Measurements from ENCODE around the gene PDSS1.
"Not testable (repeated sequence)": the region's sequence is repeated elsewhere in the genome, so short reads cannot be mapped to it uniquely, and the experiment has no call there.

The PDSS1 gene, protein sequence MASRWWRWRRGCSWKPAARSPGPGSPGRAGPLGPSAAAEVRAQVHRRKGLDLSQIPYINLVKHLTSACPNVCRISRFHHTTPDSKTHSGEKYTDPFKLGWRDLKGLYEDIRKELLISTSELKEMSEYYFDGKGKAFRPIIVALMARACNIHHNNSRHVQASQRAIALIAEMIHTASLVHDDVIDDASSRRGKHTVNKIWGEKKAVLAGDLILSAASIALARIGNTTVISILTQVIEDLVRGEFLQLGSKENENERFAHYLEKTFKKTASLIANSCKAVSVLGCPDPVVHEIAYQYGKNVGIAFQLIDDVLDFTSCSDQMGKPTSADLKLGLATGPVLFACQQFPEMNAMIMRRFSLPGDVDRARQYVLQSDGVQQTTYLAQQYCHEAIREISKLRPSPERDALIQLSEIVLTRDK

DNA sequence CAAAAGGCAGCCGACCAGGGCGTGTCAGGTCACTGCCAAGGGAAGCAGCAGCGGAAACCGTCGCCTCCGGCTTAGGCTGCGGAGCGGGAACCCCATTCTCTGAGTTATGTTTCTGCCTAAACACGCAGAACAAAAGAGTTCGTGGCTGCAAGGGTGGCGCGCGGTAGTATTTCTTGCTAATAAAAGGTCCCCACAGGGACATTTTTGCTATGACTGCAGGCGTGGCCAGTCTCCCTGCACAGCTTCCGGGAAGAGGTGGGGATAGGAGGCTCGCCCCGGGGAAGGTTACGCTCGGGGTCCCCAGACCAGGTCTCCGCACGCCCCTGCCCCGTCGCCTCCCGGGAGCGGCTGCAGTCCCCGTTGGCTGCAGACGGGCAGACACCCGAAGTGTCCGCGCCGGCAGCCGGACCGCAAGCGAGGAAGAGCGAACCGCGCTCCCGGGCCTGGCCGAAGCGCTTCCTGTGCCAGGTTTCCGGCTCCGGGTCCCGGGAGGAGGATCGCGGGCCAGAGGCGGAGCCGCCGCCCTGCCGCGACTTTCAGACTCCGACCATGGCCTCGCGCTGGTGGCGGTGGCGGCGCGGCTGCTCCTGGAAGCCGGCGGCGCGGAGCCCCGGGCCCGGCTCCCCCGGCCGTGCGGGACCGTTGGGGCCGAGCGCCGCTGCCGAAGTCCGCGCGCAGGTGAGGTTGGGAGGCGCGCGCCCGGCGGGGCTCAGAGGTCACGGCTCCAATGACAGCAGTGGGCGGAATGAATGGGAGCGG, at the start of gene PDSS1:
Gene PDSS1, plus strand, starts transcription at position 539 of the 759 bp plus-strand sequence. Its CDS starts 11 bp downstream, at position 550.
- peak; percentile 68 to 72 for DNase-seq

GRCh38 chr10:26648245-26648636, 49.3 kb upstream of the PDSS1 start:
- DNase-seq = not testable (repeated sequence)

- DNase-seq = no peak
Observed at GRCh38 chr10:26650406-26650805, 47.1 kb upstream of the PDSS1 start.

- not testable (repeated sequence) for DNase-seq
Observed at GRCh38 chr10:26651476-26651875, 46.0 kb upstream of the PDSS1 start.

- DNase-seq = no peak
Observed at GRCh38 chr10:26653004-26653403, 44.5 kb upstream of the PDSS1 start.

- DNase-seq = no peak
Observed at GRCh38 chr10:26655746-26656145, 41.8 kb upstream of the PDSS1 start.

DNA sequence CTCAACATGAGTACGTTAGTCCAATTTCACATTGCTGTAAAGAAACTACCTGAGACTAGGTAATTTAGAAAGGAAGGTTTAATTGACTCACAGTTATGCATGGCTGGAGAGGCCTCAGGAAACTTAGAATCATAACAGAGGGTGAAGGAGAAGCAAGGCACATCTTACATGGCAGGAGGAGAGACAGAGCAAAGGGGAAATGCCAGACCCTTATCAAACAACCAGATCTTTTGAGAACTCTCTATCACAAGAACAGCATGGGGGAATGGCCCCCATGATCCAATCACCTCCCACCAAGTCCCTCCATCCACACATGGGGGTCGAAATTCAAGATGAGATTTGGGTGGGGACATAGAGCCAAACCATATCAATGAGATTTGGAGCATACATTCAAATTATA, 34.6 kb upstream of the PDSS1 start:
- no peak for DNase-seq

GRCh38 chr10:26665080-26666048, 32.1 kb upstream of the PDSS1 start:
- DNase-seq = no peak

DNA sequence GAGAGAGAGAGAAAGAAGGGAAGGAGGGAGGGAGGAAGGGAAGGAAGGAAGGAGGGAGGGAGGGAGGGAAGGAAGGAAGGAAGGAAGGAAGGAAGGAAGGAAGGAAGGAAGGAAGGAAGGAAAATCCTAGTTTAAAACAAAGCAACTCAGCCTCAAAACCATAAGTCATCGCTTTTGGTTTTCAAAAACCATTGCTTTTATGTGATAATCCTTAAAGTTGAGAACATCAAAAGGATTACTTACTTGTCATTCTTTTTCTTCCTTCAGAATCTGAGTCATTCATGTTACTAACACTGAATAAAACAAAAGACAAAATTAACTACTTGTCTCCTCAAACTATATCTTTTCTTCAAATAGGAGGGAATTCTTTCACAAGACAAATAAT, 21.6 kb upstream of the PDSS1 start:
- DNase-seq = no peak

- no peak for DNase-seq
Observed at GRCh38 chr10:26679588-26679987, 17.9 kb upstream of the PDSS1 start.

DNA sequence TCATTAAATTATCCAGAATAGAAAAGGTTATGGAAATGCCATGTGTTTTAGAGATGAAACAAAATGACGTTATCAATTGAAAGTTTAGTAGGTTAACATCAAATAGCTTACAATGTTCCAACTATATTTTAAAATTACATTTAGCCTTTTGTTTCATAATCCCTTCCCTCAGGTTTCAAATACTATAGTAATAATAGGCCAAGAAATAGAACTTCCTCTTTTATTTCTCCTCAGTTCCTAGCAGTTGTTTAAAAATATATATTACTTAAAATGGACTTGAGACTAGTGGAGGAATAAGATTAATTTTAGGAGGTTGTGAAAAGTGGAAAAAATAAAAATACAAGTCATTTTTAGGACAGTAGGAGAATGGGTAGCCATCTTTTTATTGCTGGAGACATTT, 16.4 kb upstream of the PDSS1 start:
- no peak for DNase-seq

- not testable (repeated sequence) for DNase-seq
Observed at GRCh38 chr10:26681971-26682370, 15.5 kb upstream of the PDSS1 start.

GRCh38 chr10:26682931-26683330, 14.6 kb upstream of the PDSS1 start:
- no peak for DNase-seq

- peak; percentile 36 to 57 for DNase-seq
Observed at GRCh38 chr10:26684667-26685264, 12.7 kb upstream of the PDSS1 start.

DNA sequence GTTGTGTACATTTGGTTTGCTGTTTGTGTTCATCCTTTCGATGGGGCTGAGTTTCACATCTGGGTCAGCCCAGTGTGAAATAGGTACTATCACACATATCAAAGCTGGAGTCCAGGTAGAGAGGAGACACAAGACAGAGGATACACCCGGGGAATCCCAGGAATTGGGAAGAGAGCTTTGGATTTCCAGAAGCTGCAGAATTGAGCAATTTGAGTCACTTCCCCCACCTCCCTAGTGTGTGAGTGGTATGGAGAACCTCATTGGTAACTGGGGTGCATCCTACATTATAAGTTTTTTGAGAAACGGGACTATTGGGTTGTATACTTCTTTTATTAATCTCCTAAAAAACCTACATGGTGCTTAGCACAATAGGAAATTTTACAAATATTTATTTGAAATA, 12.1 kb upstream of the PDSS1 start:
- no peak for DNase-seq

DNA sequence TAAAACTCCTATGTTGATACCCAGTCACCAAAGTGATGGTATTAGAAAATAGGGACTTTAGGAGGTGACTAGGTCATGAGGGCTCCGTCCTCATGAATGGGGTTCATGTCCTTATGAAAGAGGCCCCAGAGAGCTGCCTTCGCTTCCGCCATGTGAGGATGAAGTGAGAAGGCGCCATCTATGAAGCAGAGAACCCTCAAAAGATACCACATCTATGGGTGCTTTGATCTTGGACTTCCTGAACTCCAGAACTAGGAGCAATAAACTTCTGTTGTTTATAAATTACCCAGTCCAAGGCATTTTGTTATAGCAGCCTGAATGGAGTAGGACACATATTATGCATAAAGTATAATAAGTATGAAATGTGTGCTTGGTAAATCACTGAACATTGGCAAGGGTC, 8.1 kb upstream of the PDSS1 start:
- DNase-seq = no peak

DNA sequence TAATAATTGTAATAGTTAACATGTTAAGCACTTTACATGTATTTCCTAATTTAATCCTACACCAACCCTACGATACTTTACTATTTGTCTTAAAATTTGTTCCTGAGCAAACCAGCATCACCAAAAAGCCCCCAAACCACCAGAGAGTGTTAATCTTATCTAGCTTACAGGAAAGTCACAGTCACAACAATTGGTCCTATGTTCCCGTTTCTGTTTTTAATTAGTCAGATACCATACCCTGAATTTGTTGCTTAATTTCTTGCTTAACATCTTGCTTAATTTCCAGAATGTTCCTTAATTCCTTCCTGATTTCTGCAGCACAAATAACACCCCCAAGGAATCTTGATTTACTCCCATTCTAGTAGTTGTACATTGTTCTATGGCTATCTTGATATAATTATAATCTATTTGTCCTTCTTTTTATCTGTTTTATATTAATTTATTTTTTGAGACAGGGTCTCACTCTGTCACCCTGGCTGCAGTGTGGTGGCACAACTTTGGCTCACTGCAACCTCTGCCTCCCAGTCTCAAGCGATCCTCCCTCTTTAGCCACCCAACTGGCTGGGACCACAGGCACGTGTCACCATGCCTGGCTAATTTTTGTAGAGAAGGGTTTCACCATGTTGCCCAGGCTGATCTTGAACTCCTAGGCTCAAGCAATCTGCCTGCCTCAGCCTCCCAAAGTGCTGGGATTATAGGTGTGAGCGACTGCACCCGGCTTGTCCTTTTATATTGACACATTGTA, 6.6 kb upstream of the PDSS1 start:
- DNase-seq = no peak

DNA sequence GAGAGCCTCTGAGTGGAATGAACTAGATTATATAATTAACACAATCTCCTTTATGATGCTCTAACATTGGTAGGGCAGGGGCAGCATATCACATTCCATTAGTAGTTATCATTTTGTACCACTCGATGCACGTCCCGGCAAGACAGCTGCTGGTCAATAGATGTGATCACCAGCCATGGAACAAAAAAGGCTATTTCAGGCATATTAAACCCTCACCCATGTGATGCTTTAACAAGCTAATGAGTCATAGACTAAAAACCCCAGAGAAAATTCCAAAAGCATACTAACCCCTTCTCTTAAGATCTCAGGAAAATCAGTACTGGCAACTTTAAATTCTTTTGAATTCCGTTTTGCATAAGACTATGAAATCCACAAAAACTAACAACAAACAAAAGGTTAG, 3.0 kb upstream of the PDSS1 start:
- not testable (repeated sequence) for DNase-seq

DNA sequence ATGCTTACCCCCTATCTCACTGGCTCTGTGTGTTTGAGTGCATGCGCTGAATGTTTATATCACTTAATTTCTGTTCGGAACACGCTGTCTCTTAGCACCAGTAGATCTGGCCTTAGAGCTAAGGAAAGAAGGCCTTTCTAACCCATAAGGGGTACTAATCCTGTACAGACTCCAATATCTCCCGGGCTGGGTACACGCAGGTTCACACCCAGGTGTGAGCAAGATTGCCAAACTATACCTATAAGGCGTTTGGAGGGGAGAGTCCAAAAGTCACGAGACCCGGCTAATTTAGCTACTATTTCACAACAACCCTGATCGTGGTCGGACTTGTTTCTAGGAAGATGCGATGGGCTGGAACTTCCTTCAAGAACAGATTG, 727 bp upstream of the PDSS1 start:
- DNase-seq = no peak

DNA sequence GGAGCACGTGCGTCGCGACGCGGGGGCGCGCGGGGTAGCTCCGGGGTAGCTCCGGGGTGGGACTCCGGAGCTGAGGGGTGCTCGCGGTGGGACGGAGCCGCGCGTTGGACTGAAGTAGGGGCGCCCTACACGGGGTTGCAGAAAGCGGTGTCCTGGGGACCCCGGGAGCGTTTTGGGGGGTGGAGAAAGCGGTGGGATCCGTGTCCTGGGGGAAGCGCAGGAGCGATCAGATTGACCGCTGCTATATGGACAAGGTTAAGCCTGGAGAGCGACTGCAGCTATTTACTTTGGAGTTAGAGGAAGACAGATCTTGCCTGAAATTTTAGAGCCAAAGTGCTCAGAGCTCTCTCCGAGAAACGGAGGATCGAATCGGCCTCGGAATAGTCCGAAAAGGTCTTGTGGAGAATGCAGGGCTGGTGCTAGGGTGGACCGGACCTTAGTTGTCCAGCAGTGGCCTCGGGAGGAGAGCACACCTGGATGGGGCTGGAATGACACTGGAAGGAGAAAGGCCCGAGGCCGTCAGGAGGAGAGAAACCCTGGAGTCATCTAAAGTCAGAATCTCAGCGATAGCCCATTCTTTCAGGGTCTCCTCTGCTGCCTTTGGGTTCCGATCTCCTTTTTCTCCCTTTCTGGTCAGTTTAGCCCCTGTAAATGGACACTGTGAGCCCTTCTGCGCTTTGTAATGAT, 564 bp downstream of the PDSS1 start:
- DNase-seq = no peak

GRCh38 chr10:26698909-26699308, 1.4 kb downstream of the PDSS1 start:
- no peak for DNase-seq
